Stimulated activated CD8-positive, alpha-beta memory T cell treated with anti-CD3 and anti-CD28 coated beads, Interleukin-4, amount 100 ng/mL, for 1 hour (primary cell): Measurements from ENCODE around the gene ARSI.
"Not testable (repeated sequence)": the region's sequence is repeated elsewhere in the genome, so short reads cannot be mapped to it uniquely, and the experiment has no call there.

Source experiments
- DNase-seq, 2 donors: peaks; one replicate each; pipeline ENCODE4 v3.0.0-alpha.2; 2020; ENCODE audit warnings: low read depth in 2 of 2, low spot score in 1 of 2

ARSI gene

GRCh38 chr5:150248946-150249345 is 53.8 kb downstream of the ARSI start:
- no peak for DNase-seq

- DNase-seq: not testable (repeated sequence)
These were observed 54.2 kb downstream of the ARSI start for GRCh38 chr5:150248493-150248892.

- no peak for DNase-seq
These were observed 55.0 kb downstream of the ARSI start for GRCh38 chr5:150247726-150248125.

GRCh38 chr5:150246835-150247234 is 55.9 kb downstream of the ARSI start:
- DNase-seq: no peak

GRCh38 chr5:150246429-150246828 is 56.3 kb downstream of the ARSI start:
- DNase-seq: no peak
